K562 (cell line): ENCODE measurements around the gene ANO10. TPM values are rescaled to one million over a fixed set of nuclear protein-coding genes. Genes with fewer than 3 reads are reported as not detected.

ENCODE experiments used
- ATAC-seq: fragments of 200-7000 bp; cut with Tn5 transposase; 3 replicates; pipeline ENCODE4 v1.9.1; 2020; ENCODE audit warnings: moderate library complexity
- BruUV-seq: library from RNA; stranded (reverse); fragments of 400-500 nt; replicated peaks from 2 replicates; lab custom pipeline; 2021; lab: Mats Ljungman, UMichigan
- CTCF ChIA-PET: fragments of 300-600 bp; formaldehyde crosslinking; extraction: SDS; loops from one replicate; lab custom pipeline; 2021; ENCODE audit warnings: low intra/inter-chr PET ratio; lab: Yijun Ruan, JAX
- POLR2A ChIA-PET: fragments of 300-600, 350-650 bp; sonication (Branson Sonifier 250); formaldehyde crosslinking; extraction: SDS; loops from one replicate; lab custom pipeline; 2021; ENCODE audit warnings: antibody characterized with exemption, inconsistent platforms; lab: Yijun Ruan, JAX
- DNase-seq, 4 experiments: peaks; one replicate each; pipeline versions ENCODE4 v3.0.0 to v3.0.0-alpha.2; 2011 to 2018; ENCODE audit warnings: low spot score in 3 of 4, mixed read lengths in 3 of 4; ENCODE audit errors: extremely low read depth in 1 of 4
- FAIRE-seq: peaks from 2 replicates; lab custom pipeline; 2011; peaks lifted over from hg19 to GRCh38; lab: Jason Lieb, UNC
- H2AFZ ChIP-seq: 2 replicates; pipeline ENCODE4 v1.6.0; 2011; ENCODE audit warnings: low read depth, low read length, control low read depth, inconsistent platforms
- H3K27ac ChIP-seq: fragments of 200-600 bp; 3 replicates; pipeline ENCODE4 v1.8.0; 2011; ENCODE audit warnings: low read depth, mild to moderate bottlenecking, control low read depth, inconsistent platforms, low read length, moderate library complexity, mixed read lengths; ENCODE audit errors: extremely low read depth
- H3K27me3 ChIP-seq, 2 experiments: fragments of 300-600 bp in 1 of 2; 2 replicates in 1 of 2; 3 replicates in 1 of 2; pipeline versions ENCODE4 v1.6.0 to v1.8.0; 2011; ENCODE audit warnings: inconsistent platforms in 2 of 2, low read length in 2 of 2, mild to moderate bottlenecking in 1 of 2, mixed read lengths in 1 of 2, moderate library complexity in 1 of 2; ENCODE audit not compliant: control insufficient read depth in 2 of 2, insufficient read depth in 2 of 2
- H3K36me3 ChIP-seq: fragments of 300-600 bp; 3 replicates; pipeline ENCODE4 v1.8.0; 2011; ENCODE audit warnings: mild to moderate bottlenecking, low read length, inconsistent platforms; ENCODE audit not compliant: control insufficient read depth, insufficient read depth
- H3K4me1 ChIP-seq, 2 experiments: fragments of 200-600 bp in 1 of 2; replicated peaks in 1 of 2; 2 replicates in 1 of 2; 3 replicates in 1 of 2; pipeline versions ENCODE4 v1.5.1 to v1.8.0; 2011; ENCODE audit warnings: inconsistent platforms in 2 of 2, low read length in 2 of 2, mild to moderate bottlenecking in 1 of 2, mixed read lengths in 1 of 2, moderate library complexity in 1 of 2; ENCODE audit not compliant: control insufficient read depth in 2 of 2, insufficient read depth in 2 of 2
- H3K4me2 ChIP-seq: 2 replicates; pipeline ENCODE4 v1.6.1; 2011; ENCODE audit warnings: low read length, control low read depth, inconsistent platforms, mixed read lengths; ENCODE audit not compliant: insufficient read depth
- H3K4me3 ChIP-seq: fragments of 200-600 bp; sonication (generic), shearing (Covaris generic); 2 replicates; pipeline ENCODE4 v1.5.1; 2016; ENCODE audit warnings: control low read depth, inconsistent platforms
- H3K79me2 ChIP-seq: fragments of 200-600 bp; 3 replicates; pipeline ENCODE4 v1.8.0; 2011; ENCODE audit warnings: low read length, inconsistent platforms; ENCODE audit not compliant: control insufficient read depth, insufficient read depth
- H3K9ac ChIP-seq, 2 experiments: 2 replicates each; pipeline versions ENCODE4 v1.6.0 to v1.6.1; 2011; ENCODE audit warnings: low read depth in 2 of 2, low read length in 2 of 2, control low read depth in 1 of 2, inconsistent platforms in 1 of 2, mild to moderate bottlenecking in 1 of 2, mixed read lengths in 1 of 2; ENCODE audit not compliant: insufficient read depth in 1 of 2
- H3K9me1 ChIP-seq: one replicate; pipeline ENCODE4 v1.6.0; 2011; ENCODE audit warnings: inconsistent platforms, mild to moderate bottlenecking, low read length, moderate library complexity; ENCODE audit not compliant: control insufficient read depth, insufficient read depth
- H3K9me3 ChIP-seq: replicated peaks from 2 replicates; pipeline ENCODE4 v1.5.1; 2011; ENCODE audit warnings: low read depth, low read length, inconsistent platforms; ENCODE audit not compliant: control insufficient read depth, insufficient read depth
- H4K20me1 ChIP-seq: replicated peaks from 2 replicates; pipeline ENCODE4 v1.6.1; 2011; ENCODE audit warnings: low read length, inconsistent platforms, mixed read lengths; ENCODE audit not compliant: control insufficient read depth, insufficient read depth
- CBFA2T3 ChIP-seq: fragments of 450-650 bp; IDR thresholded peaks from 2 replicates; pipeline ENCODE4 v1.6.1; 2017
- ESRRB ChIP-seq: fragments of 250-450 bp; sonication (Bioruptor Pico); IDR thresholded peaks from 2 replicates; pipeline ENCODE4 v1.5.0; 2020; ENCODE audit warnings: mild to moderate bottlenecking, moderate library complexity, borderline replicate concordance
- MYC ChIP-seq, 2 experiments: fragments of 250-450 bp in 1 of 2; sonication (Bioruptor Pico) in 1 of 2; IDR thresholded peaks; 2 replicates each; pipeline versions ENCODE4 v1.5.1 to v1.6.1; 2012 to 2021; ENCODE audit warnings: low read depth in 2 of 2, borderline replicate concordance in 1 of 2, improper control_type of control experiment in 1 of 2, low read length in 1 of 2, mild to moderate bottlenecking in 1 of 2, moderate library complexity in 1 of 2
- NR2C2 ChIP-seq, 2 experiments: fragments of 200-800 bp in 1 of 2; sonication (Bioruptor generic) in 1 of 2; sonication (generic) in 1 of 2; formaldehyde crosslinking in 1 of 2; IDR thresholded peaks; 2 replicates each; pipeline versions ENCODE4 v1.6.1 to v1.8.0; 2016 to 2022; ENCODE audit warnings: mild to moderate bottlenecking in 1 of 2, missing compliant biosample characterization in 1 of 2, missing genetic modification characterization in 1 of 2, missing genetic modification reagents in 1 of 2
- SETDB1 ChIP-seq: IDR thresholded peaks from one replicate; pipeline ENCODE4 v1.6.1; 2012; ENCODE audit warnings: low read length, control low read depth, inconsistent platforms
- WGBS: fragments of 100-300 bp; shearing (Covaris generic); methylation state at CpG from one replicate; pipeline ENCODE4 v1.1.6; 2016; ENCODE audit warnings: low coverage, mixed read lengths; ENCODE audit not compliant: insufficient coverage; ENCODE audit errors: missing lambda C conversion rate; 5-methylcytosine and 5-hydroxymethylcytosine counted together
- in situ Hi-C: fragments of 300-500 bp; cut with MboI; formaldehyde crosslinking; loops from 4 replicates; pipeline ENCODE4 v1.15.0; 2018; ENCODE audit warnings: inconsistent platforms, mixed read lengths
- intact Hi-C: fragments of 100-400 bp; cut with micrococcal nuclease; formaldehyde crosslinking; loops from 2 replicates; pipeline ENCODE4 v1.14.2; 2022
- polyA plus RNA-seq, 8 experiments: library from polyadenylated mRNA; depleted of rRNA in 4 of 8; stranded (reverse) in 5 of 8; unstranded in 3 of 8; fragments of >200 nt; fragmentation: Nextera tagmentation in 2 of 8; fragmentation: Illumina TruSeq in 1 of 8; extraction: Ambion mirVana in 2 of 8; extraction: Trizol in 1 of 8; gene quantifications; 2 replicates each; pipeline versions ENCODE4 v1.2.1 to v1.2.3, GENCODE V29; 2011 to 2014; ENCODE audit warnings: inconsistent platforms in 1 of 8, missing spikeins in 1 of 8
- total RNA-seq, 7 experiments: library from RNA; depleted of rRNA in 6 of 7; stranded (reverse); fragments of >200 nt in 6 of 7; fragmentation: Illumina TruSeq in 2 of 7; extraction: Trizol in 2 of 7; gene quantifications; 2 replicates each; pipeline versions ENCODE4 v1.2.1 to v1.2.3, GENCODE V29; 2011 to 2021; ENCODE audit warnings: low replicate concordance in 1 of 7
- TF ChIP-seq, protein P1 (sequence below): IDR thresholded peaks from 2 replicates; pipeline ENCODE4 v1.6.1; 2011; ENCODE audit warnings: borderline replicate concordance, low read depth, mild to moderate bottlenecking, moderate library complexity, low read length; ENCODE audit not compliant: insufficient read depth, poor library complexity, severe bottlenecking
- TF ChIP-seq, protein P2 (sequence below): fragments of 250-450 bp; sonication (Bioruptor Pico); IDR thresholded peaks from 2 replicates; pipeline ENCODE4 v1.8.0; 2022; ENCODE audit warnings: moderate library complexity, mild to moderate bottlenecking, inconsistent platforms

The ANO10 gene
- total and polyA plus RNA-seq, 9 of the 15 experiments (the other 6 are each of a cell fraction or from before 2014, with no cell fraction given), result 6.4 to 46.0 (median 32.3) TPM

DNA sequence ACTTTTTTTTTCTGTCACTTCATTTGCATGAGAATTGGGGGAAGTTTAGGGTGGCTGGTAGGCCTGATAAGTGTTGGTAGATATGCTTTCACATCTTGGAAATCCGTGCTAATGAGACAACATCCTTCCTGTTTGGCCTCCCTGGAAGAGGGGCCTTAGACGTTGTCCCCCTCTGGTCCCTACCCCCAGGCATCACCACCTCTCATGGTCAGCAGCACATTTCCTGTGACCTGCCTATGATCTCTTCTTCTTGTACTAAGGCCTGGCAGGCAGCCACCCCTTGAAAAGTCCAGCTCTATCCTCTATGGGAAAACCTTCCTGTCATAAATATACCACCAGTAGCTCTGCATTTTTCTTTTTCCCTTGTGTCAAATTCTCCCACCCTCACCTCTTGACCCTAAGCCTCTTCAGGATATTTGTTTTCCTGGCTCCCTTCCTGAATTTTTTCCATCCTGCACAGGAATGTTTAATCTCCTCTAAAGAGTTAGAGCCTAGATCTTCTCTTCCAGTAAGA is 227.7 kb downstream of the ANO10 start (continued):
- TF ChIP-seq NR2C2 (CRISPR knock-in tag; IDR thresholded peaks at IDR 0.05), result no peak
- TF ChIP-seq NR2C2 (tag; IDR thresholded peaks at IDR 0.05), result peak; percentile 13; the same call in 1 of the 2 replicates
- 0 out of 2 replicates have a peak, but pooled peaks have one; percentile 16 for TF ChIP-seq CBFA2T3
- no peak for TF ChIP-seq SETDB1

DNA sequence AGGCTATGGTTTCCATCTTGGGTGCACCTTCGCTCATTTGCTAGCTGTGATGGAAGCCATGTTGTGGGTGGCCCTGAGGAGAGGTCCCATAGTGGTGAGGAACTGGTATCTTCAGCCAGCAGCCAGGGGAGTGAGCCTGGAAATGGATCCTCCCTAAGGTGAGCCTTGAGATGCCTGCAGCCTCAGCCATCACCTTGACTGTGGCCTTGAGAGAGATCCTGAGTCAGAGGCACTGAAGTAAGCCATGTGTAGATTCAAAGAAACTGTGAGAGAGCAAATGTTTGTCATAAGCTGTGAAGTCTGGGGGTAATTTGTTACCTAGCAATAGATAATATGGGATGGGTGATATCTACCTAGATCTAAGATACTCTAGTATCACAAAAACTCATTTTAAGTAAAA is 230.2 kb downstream of the ANO10 start:
- DNase-seq (no peak), FAIRE-seq (no peak), ATAC-seq (no peak)
- Histone ChIP-seq H3K79me2 (no peaks in the 10 kb centered on the region), H3K4me2 (no peak overlapping the region), H3K4me1 (peaks cover 0 to 18% of the 10 kb centered on the region in 2 experiments; a peak in 4 of 5 replicates), H2AFZ (no peak overlapping the region), H3K27ac (no peak overlapping the region), H3K9me1 (no peaks in the 10 kb centered on the region), H3K4me3 (no peak overlapping the region), H4K20me1 (no peaks in the 10 kb centered on the region), H3K27me3 (no peaks in the 10 kb centered on the region), H3K9ac (no peak overlapping the region), H3K9me3 (no peaks in the 10 kb centered on the region), H3K36me3 (no peaks in the 10 kb centered on the region; the same call in 2 of the 3 replicates)
- in situ Hi-C loops (no loop called here), intact Hi-C loops (no loop called here)
- TF ChIP-seq, protein P1, sequence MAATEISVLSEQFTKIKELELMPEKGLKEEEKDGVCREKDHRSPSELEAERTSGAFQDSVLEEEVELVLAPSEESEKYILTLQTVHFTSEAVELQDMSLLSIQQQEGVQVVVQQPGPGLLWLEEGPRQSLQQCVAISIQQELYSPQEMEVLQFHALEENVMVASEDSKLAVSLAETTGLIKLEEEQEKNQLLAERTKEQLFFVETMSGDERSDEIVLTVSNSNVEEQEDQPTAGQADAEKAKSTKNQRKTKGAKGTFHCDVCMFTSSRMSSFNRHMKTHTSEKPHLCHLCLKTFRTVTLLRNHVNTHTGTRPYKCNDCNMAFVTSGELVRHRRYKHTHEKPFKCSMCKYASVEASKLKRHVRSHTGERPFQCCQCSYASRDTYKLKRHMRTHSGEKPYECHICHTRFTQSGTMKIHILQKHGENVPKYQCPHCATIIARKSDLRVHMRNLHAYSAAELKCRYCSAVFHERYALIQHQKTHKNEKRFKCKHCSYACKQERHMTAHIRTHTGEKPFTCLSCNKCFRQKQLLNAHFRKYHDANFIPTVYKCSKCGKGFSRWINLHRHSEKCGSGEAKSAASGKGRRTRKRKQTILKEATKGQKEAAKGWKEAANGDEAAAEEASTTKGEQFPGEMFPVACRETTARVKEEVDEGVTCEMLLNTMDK, result no peak
- TF ChIP-seq, protein P2, sequence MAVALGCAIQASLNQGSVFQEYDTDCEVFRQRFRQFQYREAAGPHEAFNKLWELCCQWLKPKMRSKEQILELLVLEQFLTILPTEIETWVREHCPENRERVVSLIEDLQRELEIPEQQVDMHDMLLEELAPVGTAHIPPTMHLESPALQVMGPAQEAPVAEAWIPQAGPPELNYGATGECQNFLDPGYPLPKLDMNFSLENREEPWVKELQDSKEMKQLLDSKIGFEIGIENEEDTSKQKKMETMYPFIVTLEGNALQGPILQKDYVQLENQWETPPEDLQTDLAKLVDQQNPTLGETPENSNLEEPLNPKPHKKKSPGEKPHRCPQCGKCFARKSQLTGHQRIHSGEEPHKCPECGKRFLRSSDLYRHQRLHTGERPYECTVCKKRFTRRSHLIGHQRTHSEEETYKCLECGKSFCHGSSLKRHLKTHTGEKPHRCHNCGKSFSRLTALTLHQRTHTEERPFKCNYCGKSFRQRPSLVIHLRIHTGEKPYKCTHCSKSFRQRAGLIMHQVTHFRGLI (CRISPR knock-in tag), result no peak
- no peak for TF ChIP-seq ESRRB
- no peak for TF ChIP-seq MYC (IDR thresholded peaks at IDR 0.05; ENCODE audit: low read depth, low read length)
- no peak for TF ChIP-seq MYC (CRISPR knock-in tag; IDR thresholded peaks at IDR 0.05; ENCODE audit: borderline replicate concordance, low read depth)
- BruUV-seq, result no TSS peak
- 100% methylated on average over 1 of the region's 1 CpG for WGBS
- ChIA-PET CTCF (no interaction called here), POLR2A (interaction anchor here (0.9 to 1.4 kb wide), 3 partner anchors 11 to 32 kb away, joined by 3 to 4 read pairs (median 3); no protein-coding TSS in a partner anchor)
